ENCODE measurements around the gene MANF. TPM values are rescaled to one million over a fixed set of nuclear protein-coding genes. Genes with fewer than 3 reads are reported as not detected.
A peak's percentile ranks its signal among the peaks of the same experiment; 100 is the strongest.

MANF gene
- total and polyA plus RNA-seq, 2 donors (not counting 1 experiment from before 2014, with no cell fraction given) = 19.8 to 29.7 TPM

GRCh38 chr3:51395493-51396213, 10.6 kb downstream of the MANF start:
- Mint-ChIP-seq H3K27ac (no peak overlapping the region), H3K4me3 (no peak overlapping the region), H3K9me3 (ENCODE audit: insufficient read depth) (no peaks in the 10 kb centered on the region), H3K27me3 (no peaks in the 10 kb centered on the region), H3K4me1 (peaks cover 34% of the 10 kb centered on the region)
- H3K36me3 ChIP-seq (replicated peaks in 1 of 2; ENCODE audit: control extremely low read depth in 1 of 2, control insufficient read depth in 1 of 2, extremely low read depth in 1 of 2, insufficient read depth in 2 of 2, low read length in 1 of 2) = peaks cover 1 to 73% of the 10 kb centered on the region in 2 experiments
- peaks cover 55% of the 10 kb centered on the region for H4K20me1 ChIP-seq (ENCODE audit: control insufficient read depth, insufficient read depth, low read length, poor library complexity, severe bottlenecking)
- no peak overlapping the region for H3K4me2 ChIP-seq (replicated peaks; ENCODE audit: low read depth, low read length, poor library complexity, severe bottlenecking)
- 88% methylated on average over 7 of the region's 12 CpGs for WGBS (ENCODE audit: insufficient coverage)
- no peaks in the 10 kb centered on the region for H3K9me3 ChIP-seq (ENCODE audit: control extremely low read depth in 1 of 3, control insufficient read depth in 2 of 3, insufficient read depth in 1 of 3, low read length in 2 of 3)
- no peak overlapping the region for H2AFZ ChIP-seq (ENCODE audit: insufficient read depth, low read depth, low read length, poor library complexity, severe bottlenecking)
- no peak overlapping the region for H3K9ac ChIP-seq (ENCODE audit: low read length)
- TF ChIP-seq CTCF (IDR thresholded peaks at IDR 0.05) (no peak), EZH2 (IDR thresholded peaks at IDR 0.05; ENCODE audit: borderline replicate concordance, insufficient read depth, low read depth, low read length, poor library complexity, severe bottlenecking) (no peak)
- no peaks in the 10 kb centered on the region for H3K27me3 ChIP-seq (replicated peaks in 1 of 4; ENCODE audit: control extremely low read depth in 1 of 4, control insufficient read depth in 3 of 4, insufficient read depth in 4 of 4, low read length in 3 of 4)
- DNase-seq (no peak), ATAC-seq (ENCODE audit: low read depth) (no peak)
- H3K27ac ChIP-seq (ENCODE audit: low read length in 2 of 2) = peak overlapping the region in 1 of 2 donors; percentile 48
- CTCF ChIA-PET = interaction anchor here (1.0 to 2.0 kb wide), 2 partner anchors 10 to 106 kb away, joined by 3 to 5 read pairs; no protein-coding TSS in a partner anchor
- H3K4me3 ChIP-seq (ENCODE audit: control extremely low read depth in 1 of 5, extremely low read depth in 1 of 5, insufficient read depth in 1 of 5, low read depth in 2 of 5, low read length in 4 of 5) = no peak overlapping the region
- POLR2A ChIA-PET = interaction anchor here (1.4 kb wide), 1 partner anchor 10 kb away, joined by 3 read pairs; the partner anchor contains the start of gene MANF
- intact Hi-C loops (cut with micrococcal nuclease) = loop anchor here (10.0 kb wide), 1 partner anchor 1139 kb away; the partner anchor contains the start of genes NT5DC2 and UQCC5
- H3K79me2 ChIP-seq (ENCODE audit: control insufficient read depth, insufficient read depth, low read length) = peaks cover 51% of the 10 kb centered on the region
- peaks cover 11 to 20% of the 10 kb centered on the region in 2 donors for H3K4me1 ChIP-seq (ENCODE audit: control insufficient read depth in 2 of 2, insufficient read depth in 2 of 2, low read length in 2 of 2)

- ATAC-seq (ENCODE audit: low read depth) = no peak
- H3K4me1 Mint-ChIP-seq = peaks cover 30% of the 10 kb centered on the region
- Histone ChIP-seq H3K9me3 (ENCODE audit: control extremely low read depth in 1 of 3, control insufficient read depth in 2 of 3, insufficient read depth in 1 of 3, low read length in 2 of 3) (no peaks in the 10 kb centered on the region), H3K36me3 (replicated peaks in 1 of 2; ENCODE audit: control extremely low read depth in 1 of 2, control insufficient read depth in 1 of 2, extremely low read depth in 1 of 2, insufficient read depth in 2 of 2, low read length in 1 of 2) (peaks cover 1 to 77% of the 10 kb centered on the region in 2 experiments), H3K79me2 (ENCODE audit: control insufficient read depth, insufficient read depth, low read length) (peaks cover 52% of the 10 kb centered on the region), H3K27ac (ENCODE audit: low read length in 2 of 2) (peak overlapping the region in 1 of 2 donors; percentile 48), H4K20me1 (ENCODE audit: control insufficient read depth, insufficient read depth, low read length, poor library complexity, severe bottlenecking) (peaks cover 55% of the 10 kb centered on the region), H3K4me3 (ENCODE audit: control extremely low read depth in 1 of 5, extremely low read depth in 1 of 5, insufficient read depth in 1 of 5, low read depth in 2 of 5, low read length in 4 of 5) (no peak overlapping the region), H2AFZ (ENCODE audit: insufficient read depth, low read depth, low read length, poor library complexity, severe bottlenecking) (no peak overlapping the region), H3K4me1 (ENCODE audit: control insufficient read depth in 2 of 2, insufficient read depth in 2 of 2, low read length in 2 of 2) (peaks cover 9 to 17% of the 10 kb centered on the region in 2 donors), H3K4me2 (replicated peaks; ENCODE audit: low read depth, low read length, poor library complexity, severe bottlenecking) (no peak overlapping the region), H3K27me3 (replicated peaks in 1 of 4; ENCODE audit: control extremely low read depth in 1 of 4, control insufficient read depth in 3 of 4, insufficient read depth in 4 of 4, low read length in 3 of 4) (no peaks in the 10 kb centered on the region), H3K9ac (ENCODE audit: low read length) (no peak overlapping the region)
- no peak for DNase-seq
- H3K27ac Mint-ChIP-seq = peak overlapping the region; percentile 5
- TF ChIP-seq EZH2 (IDR thresholded peaks at IDR 0.05; ENCODE audit: borderline replicate concordance, insufficient read depth, low read depth, low read length, poor library complexity, severe bottlenecking) = no peak
- TF ChIP-seq CTCF (IDR thresholded peaks at IDR 0.05) = no peak
- WGBS (ENCODE audit: insufficient coverage) = no CpG with 5 or more reads among the region's 1 CpG
- H3K9me3 Mint-ChIP-seq (ENCODE audit: insufficient read depth) = no peaks in the 10 kb centered on the region
- POLR2A ChIA-PET = interaction anchor here (1.4 kb wide), 1 partner anchor 11 kb away, joined by 3 read pairs; the partner anchor contains the start of gene MANF
- H3K4me3 Mint-ChIP-seq = no peak overlapping the region
- intact Hi-C loops (cut with micrococcal nuclease) = loop anchor here (10.0 kb wide), 1 partner anchor 1138 kb away; the partner anchor contains the start of genes NT5DC2 and UQCC5
- CTCF ChIA-PET = interaction anchor here (1.0 kb wide), 1 partner anchor 9 kb away, joined by 3 read pairs; no protein-coding TSS in a partner anchor
- H3K27me3 Mint-ChIP-seq = no peaks in the 10 kb centered on the region
Observed at GRCh38 chr3:51396401-51396800, 11.3 kb downstream of the MANF start.
